Left ventricle myocardium superior (tissue), 1 donor: ENCODE results near the gene WSCD1. TPM values are rescaled to one million over a fixed set of nuclear protein-coding genes. Genes with fewer than 3 reads are reported as not detected.

Experiments used
- ATAC-seq: fragments of 200-7000 bp; cut with Tn5 transposase; one replicate; pipeline ENCODE4 v1.9.1; 2020; ENCODE audit warnings: mild to moderate bottlenecking, moderate library complexity
- DNase-seq: peaks from one replicate; pipeline ENCODE4 v3.0.0-alpha.2; 2020
- intact Hi-C: fragments of 100-400 bp; cut with micrococcal nuclease; formaldehyde crosslinking; loops from one replicate; pipeline ENCODE4 v1.11.0; 2022
- long read RNA-seq: library from polyadenylated mRNA; unstranded; transcript quantifications from one replicate; pipeline ENCODE4 v2.0.0, GENCODE V29; 2021
- total RNA-seq: library from RNA; stranded (reverse); fragmentation: NEBNext Ultra II Directional; extraction: Animal tissue kit (Norgen Biotek cat#: 25700); gene quantifications from one replicate; pipeline ENCODE4 v1.2.1, GENCODE V29; 2021
- donor health status: DM: no; HTN: yes; CAD: no; lungs with severe emphysema.

The WSCD1 gene
- total RNA-seq: 11.6 TPM
- long read RNA-seq, full-length matches to known transcripts: 10 of 18 reads
- long read RNA-seq, partial matches to known transcripts: 5 of 18 reads
- long read RNA-seq, other reads (novel, unspliced or antisense): 3 of 18 reads

DNA sequence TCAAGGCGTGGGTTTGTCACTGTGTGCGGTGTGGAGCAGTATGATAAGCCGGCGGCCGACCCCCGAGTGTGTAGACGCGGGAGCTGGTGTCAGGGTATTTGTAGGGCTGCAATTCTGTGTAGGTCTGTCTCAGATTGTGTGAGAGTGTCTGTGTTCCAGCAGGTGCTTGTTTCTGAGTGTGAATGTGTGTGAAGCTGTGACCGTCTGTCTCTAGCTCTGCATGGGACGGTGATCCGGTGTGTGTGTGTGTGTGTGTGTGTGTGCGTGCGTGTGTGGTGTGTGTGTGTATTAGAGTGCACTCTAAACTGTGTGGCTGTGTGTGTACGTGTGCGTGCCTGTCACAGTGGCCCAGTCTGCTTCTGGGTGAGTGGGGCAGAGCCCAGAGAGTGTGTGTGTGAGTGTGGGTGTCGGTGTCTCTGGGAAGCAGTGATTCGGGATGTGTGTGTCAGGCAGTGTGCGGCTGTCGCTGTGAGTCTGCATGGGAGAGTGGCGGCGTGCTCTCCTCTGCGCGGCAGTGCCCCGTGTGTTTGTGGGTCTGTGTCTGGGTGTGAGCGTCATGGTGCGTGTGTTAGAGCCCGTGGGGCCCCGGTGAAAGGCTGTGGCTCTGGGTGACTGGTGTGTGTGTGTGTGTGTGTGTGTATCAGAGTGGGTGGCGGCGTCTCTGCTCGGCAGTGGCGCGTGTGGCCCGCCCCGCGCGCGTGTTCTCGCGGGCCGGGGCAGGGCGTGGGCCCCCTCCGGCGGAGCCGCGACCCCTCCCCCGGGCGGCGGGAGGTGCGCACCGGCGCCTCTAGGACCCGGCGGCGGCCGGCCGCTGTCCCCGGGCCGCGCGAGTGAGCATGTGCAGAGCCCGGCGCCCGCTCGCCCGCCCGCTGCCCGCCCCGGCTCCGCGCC lies at the start of gene WSCD1:
Gene WSCD1, plus strand, starts transcription at position 841 of the 891 bp plus-strand sequence. CDS start 10,280 bp downstream, outside the sequence.
- peak; percentile 80 for ATAC-seq

DNA sequence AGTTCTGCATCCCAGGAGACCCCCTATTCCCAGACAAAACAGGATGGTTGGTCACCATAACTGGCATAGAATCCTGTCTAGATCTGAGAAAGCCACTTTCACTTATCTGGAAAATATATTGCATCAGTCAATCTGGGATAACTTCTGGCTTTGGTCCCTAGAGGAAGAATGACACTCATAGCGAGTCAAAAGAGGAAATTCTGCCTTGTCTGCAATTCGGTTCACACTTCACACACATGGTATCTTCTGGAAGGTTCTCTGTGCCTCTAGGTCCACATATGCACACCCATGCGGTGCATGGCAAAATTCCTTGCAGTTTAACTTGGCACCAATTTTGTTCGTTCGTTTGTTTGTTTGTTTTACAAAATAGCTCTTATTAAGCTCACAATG lies 49.2 kb upstream of the WSCD1 start:
- no peak for ATAC-seq
- DNase-seq: no peak
- intact Hi-C loops: no loop called here

More for the DNA sequence above, at the start of gene WSCD1:
- intact Hi-C loops: no loop called here
- DNase-seq: peak; percentile 62

DNA sequence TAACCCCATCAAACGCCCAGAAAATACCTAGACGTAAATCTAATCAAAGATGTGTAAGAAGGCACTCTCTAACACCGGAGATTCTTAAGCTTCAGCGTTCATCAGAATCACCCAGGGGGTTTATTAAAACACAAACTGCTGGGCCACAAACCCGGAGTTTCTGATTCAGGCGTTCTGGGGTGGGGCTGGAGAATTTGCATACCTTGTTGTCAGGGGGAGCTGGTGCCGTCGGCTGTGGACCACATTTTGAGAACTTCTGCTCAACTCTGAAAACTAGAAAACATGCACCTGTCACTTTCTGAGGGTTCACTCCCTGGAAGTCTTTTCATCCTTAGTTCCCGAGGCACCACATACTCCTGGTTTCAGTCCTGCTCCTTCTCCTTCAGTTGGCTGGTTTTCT lies 48.6 kb upstream of the WSCD1 start:
- intact Hi-C loops: no loop called here
- no peak for DNase-seq
- no peak for ATAC-seq

DNA sequence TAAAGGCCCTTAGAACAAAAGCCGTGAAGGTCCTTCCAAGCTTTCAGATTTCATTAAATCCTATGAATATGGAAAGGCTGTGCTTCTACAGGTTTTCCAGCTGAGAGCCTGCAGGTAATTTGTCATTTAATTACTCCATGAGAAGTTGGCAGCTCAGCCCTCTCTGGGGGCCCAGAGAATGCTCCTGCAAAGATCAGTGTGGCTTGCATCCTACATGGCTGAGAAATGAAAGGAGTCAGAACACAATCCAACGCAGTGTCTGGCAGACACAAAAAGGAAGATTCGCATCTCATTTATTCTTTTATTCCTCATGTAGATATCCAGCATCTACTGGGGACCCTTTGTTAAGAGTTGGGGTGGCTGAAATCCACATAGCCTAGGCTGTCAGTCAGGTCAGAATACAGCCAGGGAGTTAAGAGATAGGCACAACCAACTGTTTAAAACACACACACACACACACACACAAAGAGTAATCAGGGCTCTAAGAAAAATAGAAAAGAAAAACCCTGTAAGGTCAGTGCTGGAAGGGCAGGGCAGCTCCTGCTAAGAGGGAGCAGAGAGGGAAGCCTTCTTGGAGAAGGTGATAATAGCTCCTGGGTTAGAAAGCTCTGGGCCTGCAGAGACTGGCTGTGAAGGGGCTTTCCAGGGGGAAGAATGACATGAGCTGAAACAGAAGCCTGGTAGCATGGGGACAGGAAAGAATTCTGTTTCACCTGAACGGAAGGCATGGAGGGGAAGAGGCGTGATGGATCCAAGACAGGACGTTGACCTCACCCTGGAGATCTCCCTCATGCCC lies 46.9 kb upstream of the WSCD1 start:
- intact Hi-C loops: no loop called here

DNA sequence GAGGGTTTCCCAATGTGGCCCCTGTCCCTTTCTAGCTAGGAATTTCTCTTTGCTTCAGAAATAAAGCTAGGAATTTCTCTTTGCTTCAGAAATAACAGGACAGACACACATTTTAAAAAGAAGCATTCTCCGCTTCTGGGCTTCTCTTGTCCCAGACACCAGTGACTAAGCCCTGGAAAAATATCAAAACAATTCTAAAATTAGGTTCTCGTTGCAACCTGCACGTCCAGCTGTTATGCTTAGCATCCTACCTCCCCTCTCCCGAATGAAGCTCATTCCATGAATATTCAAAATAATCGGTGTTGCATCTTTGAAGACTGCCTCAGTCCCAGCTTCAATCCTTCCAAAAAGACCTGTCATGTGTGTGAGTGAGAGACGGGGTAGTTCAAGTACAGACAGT lies 45.6 kb upstream of the WSCD1 start:
- ATAC-seq (no peak), DNase-seq (no peak)
- intact Hi-C loops: no loop called here

More for the DNA sequence above, 46.9 kb upstream of the WSCD1 start:
- ATAC-seq (no peak), DNase-seq (no peak)

DNA sequence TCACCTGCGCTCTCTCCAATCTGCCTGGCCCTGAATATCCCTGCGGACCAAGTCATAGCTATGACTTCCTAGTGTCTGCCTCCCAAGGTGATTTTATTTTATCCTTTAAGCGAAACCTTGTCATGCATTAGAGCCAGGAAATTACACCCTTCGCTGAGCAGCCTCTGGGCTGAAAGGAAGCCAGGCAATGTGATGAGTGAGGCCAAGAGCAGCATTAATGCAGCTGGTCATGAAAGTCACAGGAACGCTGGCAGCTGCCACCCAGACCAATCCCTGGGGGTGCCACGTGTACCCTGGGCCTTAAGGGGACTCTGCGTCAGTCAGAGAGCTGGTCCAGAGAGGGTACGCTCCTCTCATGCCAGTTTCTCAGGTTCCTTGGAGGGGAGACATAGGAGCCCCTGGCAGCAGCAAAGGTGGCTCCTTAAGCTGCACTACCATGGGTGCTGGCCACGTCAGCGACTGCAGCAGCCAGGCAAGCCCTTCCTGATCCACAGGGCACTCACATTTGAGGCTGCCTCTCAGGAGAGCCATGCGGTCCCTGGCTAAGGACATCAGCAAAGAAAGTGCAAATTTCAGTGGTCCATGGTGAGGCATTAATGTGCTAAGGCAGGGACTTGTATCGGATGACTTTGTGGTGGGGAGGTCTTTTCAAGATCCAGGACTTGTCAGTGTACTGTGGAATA lies 42.7 kb upstream of the WSCD1 start:
- intact Hi-C loops: no loop called here
- no peak for ATAC-seq
- DNase-seq: no peak

DNA sequence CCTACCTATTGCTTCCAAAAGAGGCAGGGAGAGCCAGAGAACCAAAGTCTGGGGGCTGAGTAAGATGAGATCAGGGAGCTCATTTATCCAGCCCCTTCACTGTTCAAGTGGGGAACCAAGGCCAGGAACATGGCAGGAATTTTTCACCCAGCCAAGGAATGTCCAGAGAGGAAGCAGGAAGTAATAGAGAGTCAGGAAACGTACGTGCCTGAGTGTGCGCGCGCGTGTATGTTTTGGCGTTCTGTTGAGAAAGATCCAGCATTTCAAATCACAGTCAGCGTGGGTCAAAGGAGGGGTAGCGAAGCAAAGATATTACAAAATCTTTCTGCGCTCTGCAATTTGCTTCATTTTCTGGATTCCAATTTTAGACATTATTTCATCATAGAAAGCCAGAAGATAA lies 41.9 kb upstream of the WSCD1 start:
- intact Hi-C loops: no loop called here
- no peak for ATAC-seq
- no peak for DNase-seq

DNA sequence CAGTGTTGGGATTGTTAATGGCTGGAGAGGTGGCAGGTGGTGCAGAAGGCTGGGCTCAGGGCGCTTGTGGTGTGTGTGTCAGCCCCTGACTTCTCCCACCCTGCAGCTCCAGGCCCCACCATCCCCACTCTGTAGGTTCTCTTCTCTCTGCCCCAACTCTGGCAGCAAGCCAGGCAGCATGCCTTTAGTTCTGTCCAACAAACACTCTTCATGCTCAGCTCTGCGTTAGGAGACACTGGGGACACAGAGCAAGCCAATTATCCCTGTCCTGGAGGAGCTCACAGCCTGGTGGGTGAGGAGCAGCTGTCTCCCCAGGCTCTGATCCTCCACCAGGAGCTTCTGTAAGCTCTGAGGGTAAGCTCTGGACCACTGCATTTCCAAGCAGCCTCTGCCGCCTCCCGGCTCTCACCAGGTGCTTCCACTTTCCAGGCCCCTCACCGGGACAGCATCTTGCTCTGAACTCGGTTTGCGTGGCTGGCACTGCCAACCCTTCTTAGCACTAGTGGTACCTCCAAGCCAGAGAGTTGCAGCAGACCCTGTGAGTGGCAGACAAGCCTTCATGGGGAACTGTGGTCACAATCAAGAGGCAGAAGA lies 34.3 kb upstream of the WSCD1 start:
- ATAC-seq: no peak
- peak; percentile 35 for DNase-seq

DNA sequence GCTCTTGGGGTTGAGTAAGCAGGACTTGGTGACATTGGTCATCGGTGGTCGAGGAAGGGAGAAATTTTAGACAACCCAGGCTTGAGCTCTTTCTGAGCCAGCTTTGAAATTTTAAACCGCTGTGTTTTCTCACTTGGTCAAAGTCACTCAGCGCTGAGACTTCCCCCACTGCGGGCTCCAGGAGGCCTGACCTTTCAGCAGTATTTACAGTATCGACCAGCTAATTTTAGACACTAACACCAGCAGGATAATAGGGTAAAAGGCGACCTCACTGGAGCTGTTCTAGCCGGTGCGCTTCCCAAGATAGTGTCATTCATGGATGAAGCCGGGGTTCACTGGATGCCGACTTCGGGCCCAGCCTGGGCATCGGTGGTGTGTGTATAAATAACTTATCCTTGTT lies 29.7 kb upstream of the WSCD1 start:
- intact Hi-C loops: no loop called here
- DNase-seq (no peak), ATAC-seq (peak; percentile 78)

More for the DNA sequence above, 34.3 kb upstream of the WSCD1 start:
- intact Hi-C loops: no loop called here

DNA sequence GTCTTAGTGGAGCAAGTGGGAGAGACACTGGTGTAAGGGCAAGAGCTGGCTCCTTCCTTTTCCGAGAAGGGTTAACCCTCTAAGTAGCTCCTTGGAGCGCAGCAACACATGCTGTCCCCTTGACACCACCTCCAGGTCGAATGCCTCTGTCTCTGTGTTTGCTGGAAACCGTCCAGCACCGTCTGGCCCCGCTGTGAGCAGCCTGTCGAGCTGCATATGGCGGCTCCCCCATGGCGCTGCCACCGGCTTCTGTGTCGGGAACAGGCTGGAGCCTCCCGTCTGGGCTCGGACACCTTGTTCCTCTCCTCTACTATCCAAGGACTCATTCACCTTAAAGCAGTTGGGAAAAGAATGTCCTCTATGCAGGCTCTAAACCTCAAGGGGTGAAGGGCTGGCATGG lies 28.9 kb upstream of the WSCD1 start:
- intact Hi-C loops: no loop called here
- ATAC-seq: no peak
- no peak for DNase-seq

DNA sequence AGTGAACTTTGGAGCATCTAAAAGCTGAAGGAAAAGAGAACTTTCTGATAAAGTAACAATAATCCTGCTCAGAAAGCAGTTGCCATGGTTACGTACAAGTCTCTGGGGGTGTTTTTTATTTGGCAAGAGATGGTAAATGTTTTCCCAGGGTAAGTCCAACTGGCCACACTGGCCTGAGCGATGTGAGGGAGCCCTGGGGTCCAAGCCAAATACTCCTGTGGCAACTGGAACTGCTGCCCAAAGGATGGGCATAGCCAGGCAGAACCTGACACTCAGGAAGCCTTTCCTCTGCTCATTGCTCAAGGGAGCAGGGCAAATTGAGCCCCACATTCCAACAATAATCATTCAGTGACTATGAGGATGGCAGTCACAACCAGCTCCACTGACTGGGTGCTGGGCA lies 26.8 kb upstream of the WSCD1 start:
- DNase-seq (no peak), ATAC-seq (no peak)
- intact Hi-C loops: no loop called here

DNA sequence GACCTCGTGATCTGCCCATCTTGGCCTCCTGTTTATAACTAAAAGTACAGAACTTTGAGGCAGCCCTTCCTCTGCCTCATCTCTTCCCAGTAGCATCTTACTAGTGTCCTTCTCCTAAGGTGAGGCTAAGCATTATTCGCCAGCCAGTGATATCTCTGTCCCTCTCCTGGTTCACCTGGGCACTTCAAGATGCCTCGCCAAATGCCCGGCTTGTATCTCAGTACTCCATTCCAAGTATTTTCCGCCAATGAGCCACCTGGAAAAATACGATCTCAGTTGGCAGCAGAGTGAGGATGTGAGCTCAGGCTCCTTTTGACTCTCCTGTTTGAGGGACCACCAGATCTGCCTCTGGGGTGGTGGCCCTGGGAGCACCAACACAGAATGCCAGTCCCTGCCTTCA lies 25.9 kb upstream of the WSCD1 start:
- ATAC-seq (no peak), DNase-seq (no peak)
- intact Hi-C loops: no loop called here

DNA sequence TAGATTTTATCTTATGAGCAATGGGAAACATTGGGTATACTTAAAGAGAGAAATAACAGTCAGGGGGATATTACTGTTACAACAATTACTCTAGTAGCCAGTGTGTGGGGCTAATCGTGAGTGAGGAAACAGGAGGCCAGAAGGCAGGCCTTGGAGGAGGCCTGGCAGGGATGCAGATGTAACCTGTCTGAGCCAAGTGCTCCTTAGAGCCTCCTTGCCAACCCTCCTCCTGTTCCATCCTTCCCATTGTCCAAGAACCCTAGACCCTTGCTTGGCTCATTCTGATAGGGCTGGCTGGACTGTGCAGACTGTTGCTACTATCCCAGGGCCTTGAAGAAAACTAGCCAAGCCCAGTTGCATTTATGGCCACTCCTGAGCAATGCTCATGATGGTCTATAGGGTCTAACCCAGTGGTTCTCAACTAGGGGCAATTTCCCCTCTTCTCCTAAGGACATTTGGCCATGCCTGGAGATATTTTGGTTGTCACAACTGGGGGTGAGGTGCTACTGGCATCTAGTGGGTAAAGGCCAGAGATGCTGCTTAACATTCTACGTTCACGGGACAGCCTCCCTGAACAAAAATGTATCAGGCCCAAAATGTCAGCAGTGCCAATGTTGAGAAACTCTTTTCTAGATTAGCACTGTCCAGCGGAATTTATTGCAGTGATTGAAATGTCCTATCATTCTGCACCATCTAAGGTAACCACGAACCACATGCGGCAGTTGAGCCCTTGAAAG lies 24.4 kb upstream of the WSCD1 start:
- DNase-seq (no peak), ATAC-seq (no peak)
- intact Hi-C loops: no loop called here

DNA sequence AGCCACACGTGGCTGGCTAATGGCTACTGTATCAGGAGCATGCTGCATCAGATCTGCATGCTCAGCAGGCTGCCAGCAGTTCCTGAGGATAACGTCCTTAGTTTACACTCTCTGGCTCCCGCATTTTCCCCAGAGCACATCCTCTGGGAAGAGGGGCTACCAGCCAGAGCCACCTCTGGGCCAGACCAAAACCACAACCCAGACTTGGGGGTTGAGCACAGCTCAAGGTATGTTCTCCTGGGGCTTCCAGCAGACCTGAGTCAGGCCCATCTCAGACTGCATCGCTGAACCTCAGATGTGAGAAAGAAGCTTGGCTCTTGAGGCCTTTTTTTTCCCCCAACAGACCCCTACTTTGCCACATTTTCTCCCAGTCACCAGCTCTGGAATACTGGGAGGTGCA lies 23.7 kb upstream of the WSCD1 start:
- intact Hi-C loops: no loop called here
- no peak for DNase-seq
- ATAC-seq: no peak

DNA sequence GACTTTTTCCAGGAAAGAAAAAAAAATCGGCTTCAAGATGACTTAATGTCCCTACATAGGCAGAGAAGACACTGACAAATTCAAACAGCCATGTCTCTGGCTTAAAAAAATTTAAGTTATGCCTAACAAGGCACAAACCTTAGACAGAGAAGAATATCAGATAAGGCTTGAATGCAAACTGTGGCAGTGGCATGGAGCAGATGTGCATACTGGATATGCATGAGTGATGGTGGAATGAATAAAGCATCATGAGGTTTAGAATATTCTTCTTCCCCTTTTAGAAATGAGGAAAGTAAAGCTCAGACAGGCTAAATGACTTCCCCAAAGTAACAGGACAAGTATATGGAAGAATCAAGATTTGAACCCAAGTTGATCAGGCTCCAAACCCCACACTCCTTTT lies 23.2 kb upstream of the WSCD1 start:
- intact Hi-C loops: no loop called here
- no peak for ATAC-seq
- DNase-seq: no peak

DNA sequence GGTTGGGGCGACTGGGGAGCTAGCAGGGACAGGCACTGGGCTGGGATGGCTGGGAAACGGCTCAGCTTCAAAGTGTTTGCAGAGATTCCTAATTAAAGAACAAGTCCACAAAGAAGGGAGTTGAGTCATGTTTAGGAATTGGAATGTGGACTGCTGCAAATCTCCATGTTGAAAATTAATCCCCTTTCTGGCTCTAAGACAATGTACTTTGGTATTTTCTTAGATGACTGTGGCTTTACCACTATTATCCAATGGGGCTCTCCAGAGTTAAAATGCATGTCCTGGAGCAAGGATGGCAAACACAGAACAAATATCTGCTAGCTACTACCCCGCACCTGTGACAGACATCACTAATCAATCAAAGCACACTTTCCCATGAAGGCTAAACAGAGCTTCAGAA lies 22.2 kb upstream of the WSCD1 start:
- no peak for DNase-seq
- intact Hi-C loops: no loop called here
- no peak for ATAC-seq

DNA sequence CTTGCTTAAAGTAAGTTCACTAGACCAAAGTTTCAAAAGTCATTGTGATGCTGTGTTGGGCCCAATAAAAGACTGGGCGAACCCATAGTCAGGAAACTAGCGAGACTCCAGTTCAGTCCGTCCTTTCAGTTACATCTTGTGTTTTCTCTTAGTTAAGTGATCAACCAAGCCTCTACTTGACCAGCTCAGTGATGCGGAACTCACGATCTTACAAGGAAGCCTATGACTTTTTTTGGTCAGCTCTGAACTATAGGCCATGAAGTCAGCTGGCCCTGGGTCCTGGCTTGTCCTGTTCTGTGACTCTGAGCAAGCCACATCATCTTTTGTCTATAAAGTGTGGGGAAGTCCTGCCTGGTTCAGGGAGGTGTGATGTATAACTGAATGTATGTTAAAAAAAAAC lies 21.7 kb upstream of the WSCD1 start:
- no peak for DNase-seq
- intact Hi-C loops: no loop called here
- no peak for ATAC-seq

DNA sequence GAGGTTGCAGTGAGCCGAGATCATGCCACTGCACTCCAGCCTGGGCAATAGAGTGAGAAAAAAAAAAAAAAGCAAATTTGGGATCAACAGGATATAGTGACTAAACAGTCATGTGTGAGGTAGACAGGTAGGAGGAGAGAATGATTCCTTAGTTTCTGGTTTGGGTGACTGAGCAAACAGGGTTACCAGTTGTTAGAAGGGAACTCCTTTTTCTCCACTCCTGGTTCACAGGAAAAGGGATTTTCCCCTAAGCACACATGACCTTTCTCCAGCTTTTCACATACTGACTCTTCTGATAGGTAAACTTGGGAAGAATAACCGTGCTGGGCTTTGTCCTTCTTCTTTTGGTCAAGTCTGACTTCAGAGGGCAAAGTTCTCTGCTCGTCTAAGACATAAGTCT lies 17.3 kb upstream of the WSCD1 start:
- intact Hi-C loops: no loop called here
- no peak for ATAC-seq
- DNase-seq: no peak

DNA sequence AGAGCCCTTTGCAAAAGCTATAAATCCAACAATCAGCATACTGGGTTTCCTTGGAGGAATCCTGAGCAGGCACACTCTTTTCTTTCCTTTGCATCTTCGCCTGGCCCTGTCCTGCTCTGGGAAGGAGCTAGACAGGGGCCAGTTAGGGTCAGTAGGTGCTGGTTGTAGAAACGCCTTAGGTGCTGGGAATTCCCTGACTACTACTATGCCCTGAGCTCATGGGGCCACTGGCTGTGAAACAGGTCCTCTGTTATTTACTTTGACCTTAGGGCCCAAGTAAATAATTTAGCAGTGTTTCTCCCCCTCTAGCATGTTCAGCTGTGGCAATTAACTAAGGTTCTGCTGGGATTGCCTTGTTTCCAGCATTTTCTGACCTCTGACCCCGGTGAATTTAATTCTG lies 15.8 kb upstream of the WSCD1 start:
- DNase-seq: no peak
- ATAC-seq: no peak
- intact Hi-C loops: no loop called here
